ENCODE results near the gene RGCC.
"Not testable (repeated sequence)": the region's sequence is repeated elsewhere in the genome, so short reads cannot be mapped to it uniquely, and the experiment has no call there.

Gene RGCC

GRCh38 chr13:41456768-41457588 is at the start of gene RGCC:
RGCC (plus strand) TSS chr13:41457550; CDS start chr13:41457708, 158 bp downstream.
- DNase-seq (ENCODE audit: low read depth in 2 of 2): peak; percentile 92 to 93

DNA sequence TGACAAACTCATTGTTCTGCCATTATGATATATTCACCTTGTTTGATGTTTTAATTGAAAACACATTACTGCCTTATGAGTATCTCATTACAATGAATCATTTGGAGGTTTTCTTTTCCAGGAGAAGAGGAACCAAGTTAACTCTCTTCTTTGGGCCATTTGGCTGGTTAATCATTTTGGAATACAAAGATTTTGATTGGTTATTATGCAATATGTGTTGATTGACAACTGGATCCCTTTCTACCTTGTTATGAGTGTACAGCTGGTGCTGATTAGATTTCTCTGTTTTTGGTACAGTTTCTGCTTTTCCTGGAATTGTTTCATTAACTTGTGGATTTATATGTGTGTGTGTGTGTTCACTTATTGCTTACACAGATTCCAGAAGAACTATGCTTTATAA is 49.2 kb upstream of the RGCC start:
- DNase-seq (ENCODE audit: low read depth in 2 of 2): no peak

DNA sequence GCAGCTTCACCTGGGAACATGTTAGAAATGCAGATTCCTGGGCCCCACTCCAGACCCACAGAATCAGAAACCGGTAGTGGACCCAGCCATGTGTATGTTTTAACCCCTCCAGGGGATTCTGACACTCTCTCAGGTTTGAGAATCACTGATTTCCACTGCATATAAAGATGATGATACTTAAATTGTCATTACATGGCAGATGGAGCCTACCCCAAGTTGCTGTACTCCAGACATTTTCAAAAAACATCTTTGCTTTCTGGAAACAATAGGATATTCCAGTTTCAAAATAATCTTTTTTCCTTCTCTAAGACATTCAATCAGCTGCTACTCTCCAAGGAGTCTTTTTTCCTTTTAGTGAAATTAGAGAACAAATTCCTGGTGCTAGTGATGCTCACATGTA is 48.6 kb upstream of the RGCC start:
- no peak for DNase-seq (ENCODE audit: low read depth in 2 of 2)

DNA sequence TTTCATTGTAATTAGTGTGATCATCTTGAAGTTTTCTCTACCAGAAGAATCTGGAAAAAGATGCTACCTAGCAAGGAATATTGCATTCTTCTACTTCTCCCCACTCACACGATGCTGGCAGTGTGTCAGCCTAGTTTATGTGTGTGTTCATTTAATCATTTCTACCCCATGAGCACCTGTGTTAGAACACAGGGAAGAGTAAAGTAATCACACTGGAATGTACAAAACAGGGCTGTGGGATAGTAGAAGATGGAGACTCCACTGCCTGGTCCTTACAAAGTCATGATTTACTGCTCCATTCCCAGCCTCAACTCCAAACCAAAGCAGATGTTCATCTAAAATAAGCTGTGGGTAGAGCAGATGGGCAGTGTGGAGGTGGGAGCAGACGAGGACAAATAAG is 47.7 kb upstream of the RGCC start:
- DNase-seq (ENCODE audit: low read depth in 2 of 2): no peak

GRCh38 chr13:41411060-41411459 is 46.3 kb upstream of the RGCC start:
- DNase-seq (ENCODE audit: low read depth in 2 of 2): no peak

DNA sequence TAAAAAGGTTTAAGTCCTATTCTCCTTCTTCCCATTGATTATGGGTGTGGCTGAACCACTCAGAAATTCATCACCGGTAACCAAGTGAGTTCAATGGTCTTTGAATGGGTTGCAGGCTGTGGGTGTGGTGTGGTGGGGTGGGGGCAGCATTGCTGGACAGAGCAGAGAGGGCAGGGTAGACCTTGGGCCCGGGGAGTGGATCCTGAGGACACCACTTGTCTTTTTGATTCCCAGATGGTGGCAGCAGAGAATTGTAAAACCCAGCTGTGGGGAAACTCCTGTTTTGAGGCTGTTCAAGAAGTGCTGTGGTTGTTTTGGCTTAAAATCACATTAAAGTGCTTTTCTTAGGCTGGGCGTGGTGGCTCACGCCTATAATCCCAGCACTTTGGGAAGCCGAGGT is 45.8 kb upstream of the RGCC start:
- DNase-seq (ENCODE audit: low read depth in 2 of 2): no peak

DNA sequence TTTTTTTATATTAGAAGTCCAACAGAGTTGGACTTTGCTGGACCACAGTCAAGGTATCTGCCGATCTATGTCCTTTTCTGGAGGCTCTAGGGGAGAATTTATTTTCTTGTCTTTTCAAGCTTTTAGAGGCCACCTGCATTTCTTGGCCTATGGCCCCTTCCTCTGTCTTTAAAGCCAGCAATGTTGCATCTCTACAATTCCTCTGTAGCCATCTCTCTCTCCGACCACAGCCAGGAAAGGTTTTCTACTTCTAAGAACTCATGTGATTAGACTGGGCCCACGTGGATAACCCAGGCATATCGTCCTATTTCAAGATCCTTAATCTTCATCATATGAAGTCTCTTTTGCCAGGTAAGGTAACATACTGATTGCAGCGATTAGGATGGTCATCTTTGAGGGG is 43.5 kb upstream of the RGCC start:
- DNase-seq (ENCODE audit: low read depth in 2 of 2): no peak

- DNase-seq (ENCODE audit: low read depth in 2 of 2): no peak
Observed at GRCh38 chr13:41416276-41416675, 41.1 kb upstream of the RGCC start.

DNA sequence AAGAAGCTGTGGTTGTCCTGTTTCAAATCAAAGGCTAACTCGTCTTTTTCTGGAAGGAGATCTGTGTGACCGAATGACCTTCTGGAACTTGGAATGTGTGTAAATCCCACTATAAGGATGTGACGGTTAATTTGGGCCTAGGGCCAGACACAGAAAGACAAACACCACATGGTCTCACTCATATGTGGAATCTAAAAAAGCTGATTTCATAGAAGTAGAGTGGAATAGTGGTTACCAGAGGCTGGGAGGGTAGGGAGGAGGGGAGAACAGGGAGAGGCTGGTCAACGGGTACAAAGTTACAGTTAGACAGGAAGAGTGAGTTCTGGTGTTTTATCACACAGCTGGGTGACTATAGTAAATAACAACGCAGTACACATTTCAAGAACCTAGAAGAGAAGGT is 39.3 kb upstream of the RGCC start:
- DNase-seq (ENCODE audit: low read depth in 2 of 2): no peak

GRCh38 chr13:41418731-41419130 is 38.6 kb upstream of the RGCC start:
- DNase-seq (ENCODE audit: low read depth in 2 of 2): no peak

DNA sequence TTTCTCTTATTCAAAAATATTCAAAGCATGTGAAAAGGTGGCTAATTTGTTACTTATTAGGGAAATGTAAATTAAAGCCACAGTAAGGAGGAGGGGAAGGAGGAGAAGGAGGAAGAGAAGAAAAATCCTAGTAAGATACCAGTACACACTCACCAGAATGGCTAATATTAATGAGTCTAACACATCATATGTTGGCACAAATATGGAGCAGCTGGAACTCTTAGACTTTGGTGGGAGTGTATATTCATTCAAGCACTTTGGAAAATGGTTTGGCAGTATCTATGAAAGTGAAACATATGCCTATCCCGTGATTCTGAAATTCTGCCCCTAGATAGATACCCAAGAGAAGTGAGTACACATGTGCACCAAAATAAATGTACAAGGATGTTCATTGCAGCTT is 38.1 kb upstream of the RGCC start:
- no peak for DNase-seq (ENCODE audit: low read depth in 2 of 2)

DNA sequence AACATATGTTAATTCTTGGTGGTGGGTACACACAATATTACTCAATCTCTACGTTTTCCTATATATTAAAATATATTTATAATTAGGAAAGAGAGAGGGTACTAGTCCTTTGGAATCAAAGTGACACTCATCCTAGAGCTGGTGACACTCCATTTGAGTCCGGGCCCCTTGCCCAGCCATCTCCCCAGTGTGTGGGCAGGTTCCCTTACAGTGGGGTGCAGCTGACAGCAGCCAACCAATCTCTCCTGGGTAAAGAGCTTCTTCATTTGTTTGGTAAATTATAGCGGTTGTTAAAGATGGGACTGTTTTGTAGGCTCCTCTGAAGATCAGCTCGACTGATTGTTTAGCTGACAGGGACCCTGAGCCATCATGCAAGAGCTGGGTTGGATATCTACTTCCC is 37.2 kb upstream of the RGCC start:
- no peak for DNase-seq (ENCODE audit: low read depth in 2 of 2)

DNA sequence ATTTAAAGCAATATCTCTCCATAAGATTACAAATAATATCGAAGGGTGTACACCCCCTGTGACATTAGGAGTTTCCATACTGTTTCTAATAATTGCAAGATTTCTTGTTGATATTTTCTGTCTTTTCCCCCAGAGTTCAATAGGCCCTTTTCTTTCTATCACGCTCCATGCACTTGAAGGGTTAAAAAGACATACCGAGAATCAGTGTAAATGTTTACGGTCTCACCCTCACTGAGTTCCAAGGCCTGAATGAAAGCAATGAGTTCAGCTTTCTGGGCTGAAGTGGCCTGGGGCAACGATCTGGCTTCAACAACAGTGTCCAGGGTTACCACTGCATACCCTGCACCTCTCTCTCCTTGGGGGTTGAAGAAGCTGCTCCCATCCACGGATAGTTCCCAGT is 36.0 kb upstream of the RGCC start:
- DNase-seq (ENCODE audit: low read depth in 2 of 2): not testable (repeated sequence)

GRCh38 chr13:41421983-41422382 is 35.4 kb upstream of the RGCC start:
- DNase-seq (ENCODE audit: low read depth in 2 of 2): not testable (repeated sequence)

GRCh38 chr13:41423259-41423658 is 34.1 kb upstream of the RGCC start:
- DNase-seq (ENCODE audit: low read depth in 2 of 2): not testable (repeated sequence)

DNA sequence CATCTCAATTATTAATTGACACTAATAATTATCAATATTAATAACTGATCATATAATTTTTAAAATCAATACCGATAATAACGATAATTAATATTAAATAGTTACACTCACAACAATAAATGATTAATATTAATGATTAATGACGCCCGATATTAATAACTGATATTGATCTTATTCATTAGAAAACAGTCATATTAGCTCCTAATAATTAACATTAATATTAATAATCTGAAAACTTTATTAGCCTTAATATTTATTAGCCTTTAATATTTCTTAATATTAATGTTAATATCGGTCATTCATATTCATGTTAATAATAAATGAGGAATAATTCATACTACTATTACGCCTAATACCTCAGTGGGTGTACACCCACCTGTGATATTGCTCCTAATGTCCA is 32.7 kb upstream of the RGCC start:
- not testable (repeated sequence) for DNase-seq (ENCODE audit: low read depth in 2 of 2)

- no peak for DNase-seq (ENCODE audit: low read depth in 2 of 2)
Observed at GRCh38 chr13:41426047-41426446, 31.3 kb upstream of the RGCC start.

GRCh38 chr13:41427666-41428065 is 29.7 kb upstream of the RGCC start:
- DNase-seq (ENCODE audit: low read depth in 2 of 2): no peak

DNA sequence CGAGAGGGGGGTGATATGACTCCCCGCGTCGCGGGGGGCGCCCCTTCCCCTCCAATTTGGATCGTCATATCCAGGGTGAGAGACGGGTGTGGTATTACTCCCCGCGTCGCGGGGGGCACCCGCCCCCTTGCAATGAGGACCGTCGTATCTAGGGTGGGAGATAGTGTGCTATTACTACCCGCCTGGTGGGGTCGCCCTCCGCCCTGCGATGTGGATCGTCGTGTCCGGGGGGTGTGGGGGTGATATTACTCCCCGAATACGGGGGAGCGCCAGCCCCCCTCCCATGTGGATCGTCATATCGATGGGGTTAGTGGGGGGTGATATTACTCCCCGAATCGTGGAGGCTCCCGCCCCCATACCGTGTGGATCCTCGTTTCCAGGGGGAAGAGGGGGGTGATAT is 29.2 kb upstream of the RGCC start:
- no peak for DNase-seq (ENCODE audit: low read depth in 2 of 2)

DNA sequence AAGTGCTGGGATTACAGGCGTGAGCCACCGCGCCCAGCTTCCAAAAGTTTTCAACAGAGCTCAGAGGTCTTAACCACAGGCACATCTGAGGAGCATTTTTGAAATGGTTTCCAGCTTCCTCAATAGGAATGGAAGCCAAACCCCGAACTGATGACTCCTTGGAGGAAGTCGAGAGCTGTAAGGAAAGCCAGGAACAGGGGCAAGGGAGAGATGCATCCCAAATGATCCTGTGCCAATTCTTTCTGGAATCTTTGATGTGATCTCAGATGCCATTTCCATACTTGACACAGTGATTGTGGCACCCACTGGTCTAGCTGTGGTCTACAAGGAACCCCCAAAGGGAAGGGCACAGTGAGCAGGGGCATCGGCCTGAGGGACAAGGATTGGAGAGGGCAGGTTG is 23.3 kb upstream of the RGCC start:
- DNase-seq (ENCODE audit: low read depth in 2 of 2): not testable (repeated sequence)

- DNase-seq (ENCODE audit: low read depth in 2 of 2): no peak
Observed at GRCh38 chr13:41434831-41435520, 22.4 kb upstream of the RGCC start.

DNA sequence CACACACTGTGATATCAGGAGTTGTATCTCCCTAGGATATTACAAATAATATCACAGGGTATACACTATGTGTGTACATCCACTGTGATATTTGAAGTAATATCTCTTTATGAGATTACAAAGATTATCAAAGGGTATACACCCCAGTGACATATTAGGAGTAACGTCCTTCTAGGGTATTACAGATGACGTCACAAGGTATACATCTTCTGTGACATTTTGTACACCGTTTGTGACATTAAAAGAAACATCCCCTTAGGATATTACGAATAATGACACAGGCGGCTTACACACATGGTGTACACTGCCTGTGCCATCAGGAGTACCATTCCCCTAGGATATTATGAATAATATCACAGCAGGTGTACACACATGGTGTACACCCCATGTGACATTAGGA is 13.4 kb upstream of the RGCC start:
- no peak for DNase-seq (ENCODE audit: low read depth in 2 of 2)

- DNase-seq (ENCODE audit: low read depth in 2 of 2): no peak
Observed at GRCh38 chr13:41452462-41452861, 4.9 kb upstream of the RGCC start.

Measured in stimulated activated CD4-positive, alpha-beta T cell treated with anti-CD3 and anti-CD28 coated beads, Interleukin-4, amount 100 ng/mL, for 48 hours (primary cell).